Measurements from ENCODE around the gene GOLIM4. TPM values are rescaled to one million over a fixed set of nuclear protein-coding genes. Genes with fewer than 3 reads are reported as not detected.
A peak's percentile ranks its signal among the peaks of the same experiment; 100 is the strongest.
"Not testable (repeated sequence)": the region's sequence is repeated elsewhere in the genome, so short reads cannot be mapped to it uniquely, and the experiment has no call there.

The GOLIM4 gene
- polyA plus RNA-seq (2014; cell fraction: cytosol; rRNA removed), result 23.5 and 25.0 TPM in 2 replicates
- 21.9 and 22.7 TPM in 2 replicates for polyA plus RNA-seq (2014; cell fraction: nucleus; rRNA removed)

- peak; percentile 98 for DNase-seq (ENCODE audit: low spot score)
These were observed at the start of gene GOLIM4 for GRCh38 chr3:168095611-168096209. Gene GOLIM4, minus strand, starts transcription at chr3:168095924. Its CDS starts 639 bp downstream, at chr3:168095285.

- no peak for DNase-seq (ENCODE audit: low spot score)
These were observed 45.8 kb upstream of the GOLIM4 start for GRCh38 chr3:168141405-168141998.

GRCh38 chr3:168139947-168140346, 44.2 kb upstream of the GOLIM4 start:
- no peak for DNase-seq (ENCODE audit: low spot score)

- no peak for DNase-seq (ENCODE audit: low spot score)
These were observed 42.7 kb upstream of the GOLIM4 start for GRCh38 chr3:168138421-168138820.

GRCh38 chr3:168134931-168135330, 39.2 kb upstream of the GOLIM4 start:
- no peak for DNase-seq (ENCODE audit: low spot score)

- peak; percentile 25 for DNase-seq (ENCODE audit: low spot score)
These were observed 34.5 kb upstream of the GOLIM4 start for GRCh38 chr3:168130250-168130649.

GRCh38 chr3:168128463-168128862, 32.7 kb upstream of the GOLIM4 start:
- DNase-seq (ENCODE audit: low spot score), result not testable (repeated sequence)

- DNase-seq (ENCODE audit: low spot score), result no peak
These were observed 31.7 kb upstream of the GOLIM4 start for GRCh38 chr3:168127466-168127865.

GRCh38 chr3:168124791-168125190, 29.1 kb upstream of the GOLIM4 start:
- no peak for DNase-seq (ENCODE audit: low spot score)

- DNase-seq (ENCODE audit: low spot score), result no peak
These were observed 28.6 kb upstream of the GOLIM4 start for GRCh38 chr3:168124291-168124690.

- DNase-seq (ENCODE audit: low spot score), result no peak
These were observed 27.8 kb upstream of the GOLIM4 start for GRCh38 chr3:168123201-168124176.

- DNase-seq (ENCODE audit: low spot score), result peak; percentile 47
These were observed 25.7 kb upstream of the GOLIM4 start for GRCh38 chr3:168121184-168122017.

- DNase-seq (ENCODE audit: low spot score), result no peak
These were observed 22.2 kb upstream of the GOLIM4 start for GRCh38 chr3:168117853-168118313.

GRCh38 chr3:168117059-168117458, 21.3 kb upstream of the GOLIM4 start:
- no peak for DNase-seq (ENCODE audit: low spot score)

- DNase-seq (ENCODE audit: low spot score), result no peak
These were observed 20.6 kb upstream of the GOLIM4 start for GRCh38 chr3:168116279-168116678.

GRCh38 chr3:168113848-168114247, 18.1 kb upstream of the GOLIM4 start:
- DNase-seq (ENCODE audit: low spot score), result no peak

- DNase-seq (ENCODE audit: low spot score), result no peak
These were observed 17.2 kb upstream of the GOLIM4 start for GRCh38 chr3:168112894-168113293.

GRCh38 chr3:168104361-168104760, 8.6 kb upstream of the GOLIM4 start:
- no peak for DNase-seq (ENCODE audit: low spot score)

- DNase-seq (ENCODE audit: low spot score), result no peak
These were observed 7.1 kb upstream of the GOLIM4 start for GRCh38 chr3:168102735-168103410.

- DNase-seq (ENCODE audit: low spot score), result no peak
These were observed 5.2 kb upstream of the GOLIM4 start for GRCh38 chr3:168100777-168101492.

Data from SK-N-DZ (cell line).